ENCODE measurements around the gene ADAMTS19. TPM values are rescaled to one million over a fixed set of nuclear protein-coding genes. Genes with fewer than 3 reads are reported as not detected.

Gene ADAMTS19
- total and polyA plus RNA-seq, 4 donors: 0.02 to 7.8 (median 0.18) TPM

DNA sequence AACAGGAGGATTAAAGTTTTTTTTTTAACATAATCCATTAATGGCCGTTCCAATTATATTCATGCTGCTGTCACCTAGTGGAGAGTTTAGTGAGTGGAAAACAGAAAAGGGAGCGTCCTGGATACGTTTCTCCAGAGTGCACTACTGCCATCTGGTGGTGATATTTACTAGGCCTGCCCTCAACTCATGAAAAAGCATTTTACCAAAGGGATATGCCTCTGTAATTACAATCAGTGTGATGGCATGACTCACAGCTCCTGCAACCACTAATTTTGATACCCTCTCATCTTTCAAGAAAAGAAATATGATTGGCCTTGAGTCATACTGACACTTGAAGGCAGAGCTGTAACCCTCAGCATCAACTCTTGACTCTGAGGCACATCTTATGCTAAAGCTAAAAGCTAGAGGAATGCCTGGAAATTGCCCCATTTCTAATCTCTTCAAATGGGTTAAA lies 307.9 kb downstream of the ADAMTS19 start:
- peaks cover 0 to 14% (median 7%) of the 10 kb centered on the region in 5 donors for H3K4me1 ChIP-seq (ENCODE audit: control insufficient read depth in 5 of 5, insufficient read depth in 5 of 5, low read length in 5 of 5)
- H3K9me3 ChIP-seq (ENCODE audit: control insufficient read depth in 4 of 4, insufficient read depth in 3 of 4, low read length in 3 of 4): no peaks in the 10 kb centered on the region
- H3K36me3 ChIP-seq (ENCODE audit: control insufficient read depth in 4 of 4, insufficient read depth in 4 of 4, low read length in 4 of 4): no peaks in the 10 kb centered on the region
- H3K9ac ChIP-seq (ENCODE audit: insufficient read depth in 1 of 2, low read length in 2 of 2): no peak overlapping the region
- ATAC-seq (ENCODE audit: insufficient read depth, low FRiP score) (peak; percentile 88), DNase-seq (peak; percentile 83 to 96 (median 93))
- 0% methylated on average over 3 of the region's 3 CpGs for WGBS, 2 donors
- TF ChIP-seq, protein P1, sequence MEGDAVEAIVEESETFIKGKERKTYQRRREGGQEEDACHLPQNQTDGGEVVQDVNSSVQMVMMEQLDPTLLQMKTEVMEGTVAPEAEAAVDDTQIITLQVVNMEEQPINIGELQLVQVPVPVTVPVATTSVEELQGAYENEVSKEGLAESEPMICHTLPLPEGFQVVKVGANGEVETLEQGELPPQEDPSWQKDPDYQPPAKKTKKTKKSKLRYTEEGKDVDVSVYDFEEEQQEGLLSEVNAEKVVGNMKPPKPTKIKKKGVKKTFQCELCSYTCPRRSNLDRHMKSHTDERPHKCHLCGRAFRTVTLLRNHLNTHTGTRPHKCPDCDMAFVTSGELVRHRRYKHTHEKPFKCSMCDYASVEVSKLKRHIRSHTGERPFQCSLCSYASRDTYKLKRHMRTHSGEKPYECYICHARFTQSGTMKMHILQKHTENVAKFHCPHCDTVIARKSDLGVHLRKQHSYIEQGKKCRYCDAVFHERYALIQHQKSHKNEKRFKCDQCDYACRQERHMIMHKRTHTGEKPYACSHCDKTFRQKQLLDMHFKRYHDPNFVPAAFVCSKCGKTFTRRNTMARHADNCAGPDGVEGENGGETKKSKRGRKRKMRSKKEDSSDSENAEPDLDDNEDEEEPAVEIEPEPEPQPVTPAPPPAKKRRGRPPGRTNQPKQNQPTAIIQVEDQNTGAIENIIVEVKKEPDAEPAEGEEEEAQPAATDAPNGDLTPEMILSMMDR (IDR thresholded peaks at IDR 0.05; ENCODE audit: control extremely low read depth, extremely low read depth): peak; percentile 92
- H3K4me3 ChIP-seq: no peak overlapping the region
- H3K27ac ChIP-seq (ENCODE audit: low read depth in 1 of 2, low read length in 1 of 2): no peak overlapping the region
- no peaks in the 10 kb centered on the region for H3K27me3 ChIP-seq (ENCODE audit: control insufficient read depth in 3 of 3, insufficient read depth in 3 of 3, low read length in 2 of 3)

DNA sequence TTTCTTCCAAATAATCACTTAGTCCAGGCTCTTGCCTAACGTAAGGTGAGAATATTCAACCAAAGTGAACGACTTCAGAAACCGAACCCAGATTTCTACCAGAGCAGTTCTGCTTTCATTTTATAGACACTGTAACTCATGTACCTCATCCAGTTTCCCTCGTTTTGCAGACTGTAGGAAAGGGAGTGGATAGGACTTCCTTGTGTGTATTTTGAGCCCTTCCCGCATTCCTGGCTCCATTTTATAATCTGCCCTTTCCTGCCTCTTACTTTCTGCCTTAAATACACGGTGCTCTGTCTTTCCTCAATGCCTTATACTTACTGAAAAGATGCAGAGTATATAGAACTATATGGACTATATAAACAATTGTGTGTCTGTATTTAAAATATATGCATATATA lies 308.6 kb downstream of the ADAMTS19 start:
- ATAC-seq (ENCODE audit: insufficient read depth, low FRiP score) (no peak), DNase-seq (no peak)
- no peaks in the 10 kb centered on the region for H3K27me3 ChIP-seq (ENCODE audit: control insufficient read depth in 3 of 3, insufficient read depth in 3 of 3, low read length in 2 of 3)
- no peak overlapping the region for H3K27ac ChIP-seq (ENCODE audit: low read depth in 1 of 2, low read length in 1 of 2)
- no peak overlapping the region for H3K4me3 ChIP-seq
- H3K4me1 ChIP-seq (ENCODE audit: control insufficient read depth in 5 of 5, insufficient read depth in 5 of 5, low read length in 5 of 5): peaks cover 0 to 14% (median 7%) of the 10 kb centered on the region in 5 donors
- 70 to 77% methylated on average over 6 of the region's 6 CpGs for WGBS, 2 donors
- no peaks in the 10 kb centered on the region for H3K9me3 ChIP-seq (ENCODE audit: control insufficient read depth in 4 of 4, insufficient read depth in 3 of 4, low read length in 3 of 4)
- no peaks in the 10 kb centered on the region for H3K36me3 ChIP-seq (ENCODE audit: control insufficient read depth in 4 of 4, insufficient read depth in 4 of 4, low read length in 4 of 4)
- TF ChIP-seq, protein P1 (IDR thresholded peaks at IDR 0.05; ENCODE audit: control extremely low read depth, extremely low read depth): no peak
- no peak overlapping the region for H3K9ac ChIP-seq (ENCODE audit: insufficient read depth in 1 of 2, low read length in 2 of 2)

DNA sequence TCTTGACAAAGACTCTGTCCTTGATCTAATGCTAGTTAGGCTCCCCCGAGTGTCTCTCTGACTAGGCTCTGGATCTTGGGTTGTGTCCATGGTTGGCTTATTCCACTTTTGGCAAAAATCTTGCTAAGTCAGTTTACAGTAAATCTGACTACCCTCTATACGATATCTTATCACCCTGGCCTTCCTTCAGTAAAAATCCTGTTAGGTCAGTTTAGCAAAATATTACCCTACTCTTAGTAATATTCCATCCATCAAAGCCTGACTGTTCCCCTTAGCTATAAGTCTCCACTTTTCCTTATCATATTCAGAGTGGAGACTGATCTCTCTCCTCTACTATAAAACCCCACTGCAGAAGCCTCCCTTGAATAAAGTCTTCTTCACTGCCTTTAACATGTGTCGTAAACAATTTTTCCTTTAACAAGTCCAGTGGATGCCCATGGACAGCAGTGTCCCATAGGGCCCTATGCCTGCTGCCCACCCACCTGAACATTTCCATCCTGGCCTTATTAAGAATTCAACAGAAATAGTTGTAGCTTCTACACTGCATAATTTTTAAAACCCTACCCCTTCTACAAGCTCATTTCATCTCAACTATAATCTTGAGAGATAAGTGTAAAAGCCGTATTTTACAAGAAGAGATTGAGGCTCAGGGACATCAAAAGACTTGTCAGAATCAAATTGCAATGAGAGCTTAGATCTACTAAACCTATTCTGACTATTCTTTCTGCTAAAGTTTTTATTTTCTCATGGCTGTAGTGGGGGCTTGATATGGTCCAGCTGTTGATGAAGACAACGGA lies 310.1 kb downstream of the ADAMTS19 start:
- peaks cover 0 to 14% (median 7%) of the 10 kb centered on the region in 5 donors for H3K4me1 ChIP-seq (ENCODE audit: control insufficient read depth in 5 of 5, insufficient read depth in 5 of 5, low read length in 5 of 5)
- 73 to 83% methylated on average over 5 of the region's 5 CpGs for WGBS, 2 donors
- no peak overlapping the region for H3K9ac ChIP-seq (ENCODE audit: insufficient read depth in 1 of 2, low read length in 2 of 2)
- H3K9me3 ChIP-seq (ENCODE audit: control insufficient read depth in 4 of 4, insufficient read depth in 3 of 4, low read length in 3 of 4): no peaks in the 10 kb centered on the region
- ATAC-seq (ENCODE audit: insufficient read depth, low FRiP score) (no peak), DNase-seq (peak; percentile 31 to 68 (median 48))
- TF ChIP-seq, protein P1 (IDR thresholded peaks at IDR 0.05; ENCODE audit: control extremely low read depth, extremely low read depth): no peak
- no peaks in the 10 kb centered on the region for H3K27me3 ChIP-seq (ENCODE audit: control insufficient read depth in 3 of 3, insufficient read depth in 3 of 3, low read length in 2 of 3)
- H3K27ac ChIP-seq (ENCODE audit: low read depth in 1 of 2, low read length in 1 of 2): no peak overlapping the region
- no peak overlapping the region for H3K4me3 ChIP-seq
- H3K36me3 ChIP-seq (ENCODE audit: control insufficient read depth in 4 of 4, insufficient read depth in 4 of 4, low read length in 4 of 4): no peaks in the 10 kb centered on the region

All from lung (tissue), 12 donors.